ENCODE data around the gene SPTY2D1. TPM values are rescaled to one million over a fixed set of nuclear protein-coding genes. Genes with fewer than 3 reads are reported as not detected.
"Not testable (repeated sequence)": the region's sequence is repeated elsewhere in the genome, so short reads cannot be mapped to it uniquely, and the experiment has no call there.

The SPTY2D1 gene
- total RNA-seq (2014; rRNA removed; shearing (Covaris generic)), result 14.5 and 29.3 TPM in 2 replicates

- peak; percentile 99 for DNase-seq (ENCODE audit: low read depth)
Observed at GRCh38 chr11:18634140-18635032, at the start of gene SPTY2D1. Gene SPTY2D1 (minus strand): TSS chr11:18634342. CDS start chr11:18634257, 85 bp downstream.

GRCh38 chr11:18682466-18682865 lies 48.3 kb upstream of the SPTY2D1 start:
- DNase-seq (ENCODE audit: low read depth), result no peak

DNA sequence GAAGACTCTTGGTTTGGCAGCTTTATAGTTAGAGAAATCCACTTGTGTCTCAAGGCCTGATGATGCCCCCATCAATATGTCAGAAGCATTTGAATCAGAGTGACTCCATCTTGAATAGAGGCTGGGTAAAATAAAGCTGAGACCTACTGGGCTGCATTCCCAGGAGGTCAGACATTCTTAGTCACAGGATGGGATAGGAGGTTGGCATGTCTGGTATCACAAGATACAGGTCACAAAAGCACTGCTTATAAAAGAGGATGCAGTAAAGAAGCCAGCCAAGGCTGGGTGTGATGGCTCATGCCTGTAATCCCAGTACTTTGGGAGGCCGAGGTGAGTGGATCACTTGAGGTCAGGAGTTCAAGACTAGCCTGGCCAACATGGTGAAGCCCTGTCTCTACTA lies 47.8 kb upstream of the SPTY2D1 start:
- peak; percentile 71 for DNase-seq (ENCODE audit: low read depth)

- peak; percentile 48 for DNase-seq (ENCODE audit: low read depth)
Observed at GRCh38 chr11:18677560-18677959, 43.4 kb upstream of the SPTY2D1 start.

GRCh38 chr11:18676803-18677202 lies 42.7 kb upstream of the SPTY2D1 start:
- DNase-seq (ENCODE audit: low read depth), result no peak

DNA sequence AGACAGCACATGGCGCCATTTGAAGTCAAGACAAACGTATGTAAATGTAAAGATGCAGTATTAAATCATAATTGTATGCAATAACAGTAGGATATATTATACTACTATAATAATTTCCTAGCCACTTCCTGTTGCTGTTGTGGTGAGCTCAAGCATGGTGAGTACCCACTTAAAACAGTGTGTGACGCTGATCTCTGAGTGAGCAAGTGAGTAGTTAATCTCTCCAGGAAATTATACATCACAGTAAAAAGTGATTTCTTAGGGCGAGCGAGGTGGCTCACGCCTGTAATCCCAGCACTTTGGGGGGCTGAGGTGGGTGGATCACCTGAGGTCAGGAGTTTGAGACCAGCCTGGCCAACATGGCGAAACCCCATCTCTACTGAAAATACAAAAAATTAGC lies 38.1 kb upstream of the SPTY2D1 start:
- DNase-seq (ENCODE audit: low read depth), result peak; percentile 56

DNA sequence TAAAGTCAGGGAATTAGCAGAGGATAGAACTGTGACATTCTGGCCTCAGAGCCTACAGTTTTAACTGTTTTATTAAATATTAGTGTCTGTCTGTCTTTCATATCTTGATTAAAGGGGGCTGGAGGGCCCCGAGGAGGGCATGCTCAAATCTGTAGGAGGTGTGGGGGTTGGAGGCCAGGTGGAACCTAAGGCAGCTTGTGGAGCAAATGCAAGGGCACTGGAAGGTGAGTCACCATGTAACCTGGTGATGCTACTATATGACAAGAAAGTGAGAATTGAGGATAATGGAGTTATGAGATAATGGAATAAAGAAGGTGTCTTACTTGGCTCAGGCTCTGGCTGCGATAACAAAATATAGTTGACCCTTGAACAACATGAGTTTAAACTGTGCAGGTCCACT lies 37.1 kb upstream of the SPTY2D1 start:
- DNase-seq (ENCODE audit: low read depth), result no peak

DNA sequence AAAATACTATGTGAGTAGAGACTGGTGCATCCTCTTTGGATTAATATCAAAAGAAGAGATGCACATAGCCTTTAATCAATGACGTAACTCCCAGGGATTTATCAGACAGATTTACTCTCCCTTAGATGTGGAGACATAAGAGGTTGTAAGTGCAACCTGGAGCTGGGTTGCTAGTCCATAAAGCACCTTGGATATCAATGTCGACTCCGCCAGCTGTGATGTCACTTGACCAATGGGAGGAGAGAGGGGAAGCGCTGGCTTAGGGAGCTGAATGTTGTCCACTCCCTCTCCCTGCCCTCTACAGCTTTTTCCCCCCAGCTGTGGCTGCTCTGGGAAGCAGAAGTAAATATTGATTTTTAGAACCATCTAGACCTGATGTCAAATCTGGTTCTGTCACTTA lies 35.6 kb upstream of the SPTY2D1 start:
- no peak for DNase-seq (ENCODE audit: low read depth)

DNA sequence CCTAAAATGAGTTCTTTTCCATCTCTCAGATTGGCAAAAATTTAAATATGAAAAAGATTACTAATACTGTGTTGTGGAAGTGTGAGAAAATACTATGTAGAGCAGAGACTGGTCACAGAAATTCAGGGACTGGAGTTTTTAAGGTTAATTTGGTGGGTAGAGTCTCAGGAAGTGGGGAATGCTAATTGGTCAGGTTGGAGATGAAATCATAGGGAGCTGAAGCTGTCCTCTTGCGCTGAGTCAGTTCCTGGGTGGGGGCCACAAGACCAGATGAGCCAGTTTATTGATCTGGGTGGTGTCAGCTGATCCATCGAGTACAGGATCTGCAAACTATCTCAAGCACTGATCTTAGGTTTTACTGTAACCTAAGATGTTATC lies 35.1 kb upstream of the SPTY2D1 start:
- DNase-seq (ENCODE audit: low read depth), result peak; percentile 43

DNA sequence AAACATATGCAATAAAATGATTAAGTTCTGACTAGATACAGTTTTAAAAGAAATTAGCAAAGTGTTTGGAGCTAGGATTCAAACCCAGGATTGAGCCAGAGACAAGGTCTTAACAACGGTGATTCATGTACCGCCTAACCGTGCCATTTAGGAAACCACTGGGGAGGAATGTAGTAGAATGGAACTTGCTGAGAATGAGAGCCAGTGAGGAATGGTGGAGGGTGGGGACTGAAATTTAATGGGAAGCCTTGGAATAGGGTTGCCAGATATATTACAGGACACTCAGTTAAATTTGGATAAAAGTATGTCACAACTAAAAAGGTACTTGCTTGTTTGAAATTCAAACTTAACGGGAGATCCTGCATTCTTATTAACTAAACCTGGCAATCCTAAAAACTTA lies 34.0 kb upstream of the SPTY2D1 start:
- DNase-seq (ENCODE audit: low read depth), result peak; percentile 63

GRCh38 chr11:18665353-18665872 lies 31.3 kb upstream of the SPTY2D1 start:
- not testable (repeated sequence) for DNase-seq (ENCODE audit: low read depth)

DNA sequence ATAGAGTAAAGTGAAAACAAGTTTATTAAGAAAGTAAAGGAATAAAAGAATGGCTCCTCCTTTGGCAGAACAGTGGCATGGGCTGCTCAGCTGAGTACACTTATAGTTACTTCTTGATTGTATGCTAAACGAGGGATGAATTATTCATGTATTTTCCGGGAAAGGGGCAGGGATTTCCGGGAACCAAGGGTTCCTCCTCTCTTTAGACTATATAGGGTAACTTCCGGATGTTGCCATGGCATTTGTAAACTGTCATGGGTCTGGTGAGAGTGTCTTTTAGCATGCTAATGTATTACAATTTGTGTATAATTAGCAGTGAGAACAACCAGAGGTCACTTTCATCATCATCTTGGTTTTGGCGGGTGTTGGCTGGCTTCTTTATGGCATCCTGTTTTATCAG lies 23.5 kb upstream of the SPTY2D1 start:
- no peak for DNase-seq (ENCODE audit: low read depth)

GRCh38 chr11:18650859-18651557 lies 16.9 kb upstream of the SPTY2D1 start:
- DNase-seq (ENCODE audit: low read depth), result peak; percentile 55

- DNase-seq (ENCODE audit: low read depth), result no peak
Observed at GRCh38 chr11:18650353-18650752, 16.2 kb upstream of the SPTY2D1 start.

- DNase-seq (ENCODE audit: low read depth), result not testable (repeated sequence)
Observed at GRCh38 chr11:18643034-18643433, 8.9 kb upstream of the SPTY2D1 start.

DNA sequence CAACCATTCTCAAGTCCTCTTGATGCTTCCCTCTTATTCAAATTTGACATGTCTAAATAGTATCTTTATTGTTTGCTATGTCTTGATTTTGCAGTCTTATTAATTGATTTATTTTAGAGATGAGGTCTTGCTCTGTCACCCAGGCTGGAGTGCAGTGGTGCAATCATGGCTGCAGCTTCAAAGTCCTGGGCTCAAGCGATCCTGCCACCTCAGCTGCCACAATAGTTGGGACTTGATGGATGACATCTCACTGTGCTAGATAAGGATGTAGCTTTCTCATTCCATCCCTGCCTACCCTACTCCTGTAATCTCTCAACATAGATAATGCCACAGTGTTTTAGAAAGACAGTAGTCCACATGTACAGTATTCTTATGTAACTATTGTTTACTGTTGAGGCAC lies 7.5 kb upstream of the SPTY2D1 start:
- no peak for DNase-seq (ENCODE audit: low read depth)

DNA sequence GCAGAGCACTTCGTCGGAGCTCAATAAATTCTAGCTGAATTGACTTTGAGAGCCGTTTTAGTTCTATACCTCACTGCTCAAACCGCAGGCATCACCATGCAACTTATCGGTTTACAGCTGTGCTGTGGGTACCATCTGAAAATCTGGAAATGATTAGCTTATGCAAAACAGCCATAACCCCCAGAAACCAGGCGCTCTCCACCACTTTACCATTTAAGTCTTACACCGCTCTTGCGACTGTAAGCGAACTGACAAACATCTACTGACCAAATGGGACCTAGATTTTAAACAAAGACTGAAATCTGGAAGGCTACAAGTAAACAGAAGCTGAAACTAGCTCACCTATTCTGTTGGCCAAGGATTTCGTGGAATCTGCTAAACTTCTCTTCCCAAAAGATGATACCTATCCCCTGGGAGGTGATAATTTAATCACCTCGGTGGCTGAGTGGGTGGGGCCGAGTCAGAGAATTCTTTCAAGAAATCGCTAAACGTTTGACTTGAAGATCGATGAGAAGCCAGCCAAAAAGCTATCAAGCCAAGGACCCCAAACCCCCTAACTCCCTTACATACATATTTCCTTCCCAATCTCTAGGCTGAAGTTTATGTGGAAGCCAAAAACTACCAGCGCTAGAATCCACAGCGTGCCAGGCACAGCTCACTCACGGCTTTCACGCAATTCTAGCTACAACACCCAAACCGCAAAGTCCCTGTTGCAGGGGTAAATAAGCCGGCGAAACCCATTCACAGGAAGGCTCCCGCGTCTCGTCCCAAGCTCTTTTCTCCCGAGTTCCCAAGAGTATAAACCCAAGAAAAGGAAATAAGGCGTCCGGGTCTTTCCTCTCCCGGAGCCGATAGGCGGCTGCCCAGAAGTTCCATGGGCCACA lies 644 bp downstream of the SPTY2D1 start:
- no peak for DNase-seq (ENCODE audit: low read depth)

DNA sequence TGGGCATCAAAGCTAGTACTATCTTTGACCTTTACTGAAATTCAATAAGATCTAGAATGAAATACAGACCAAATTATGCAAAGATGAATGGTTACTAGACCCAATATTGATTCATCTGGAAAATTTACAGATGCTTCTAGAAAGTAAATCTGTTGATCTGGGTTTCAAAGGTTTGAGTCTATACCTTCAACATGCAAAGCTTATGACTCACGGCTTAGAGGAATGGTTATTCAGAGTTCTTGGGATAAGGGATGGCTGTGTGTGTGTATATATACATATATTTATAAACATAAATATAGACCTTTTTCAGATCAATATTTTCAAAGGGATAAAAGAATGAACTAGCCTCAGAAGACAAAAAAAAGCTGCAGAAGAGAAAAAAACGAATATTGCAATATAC lies 1.3 kb downstream of the SPTY2D1 start:
- no peak for DNase-seq (ENCODE audit: low read depth)

DNA sequence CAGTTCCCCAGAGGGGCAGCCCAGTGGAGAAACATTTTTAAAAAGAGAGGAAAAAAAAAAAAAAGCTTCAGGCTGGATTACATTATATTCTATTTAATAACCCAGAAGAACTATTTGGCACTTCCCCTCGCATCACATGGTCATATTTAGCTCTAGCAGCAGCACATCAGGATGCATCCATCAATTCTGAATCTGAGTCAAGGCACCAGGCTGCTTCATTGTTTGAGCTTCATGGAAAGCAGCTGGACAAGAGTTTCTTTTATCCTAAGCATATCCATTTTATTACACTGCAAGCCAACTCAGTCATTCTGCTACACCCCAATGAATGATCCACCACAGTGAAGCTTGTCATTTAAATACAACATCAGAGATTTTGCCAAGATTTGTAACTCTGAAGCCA lies 10.0 kb downstream of the SPTY2D1 start:
- no peak for DNase-seq (ENCODE audit: low read depth)

DNA sequence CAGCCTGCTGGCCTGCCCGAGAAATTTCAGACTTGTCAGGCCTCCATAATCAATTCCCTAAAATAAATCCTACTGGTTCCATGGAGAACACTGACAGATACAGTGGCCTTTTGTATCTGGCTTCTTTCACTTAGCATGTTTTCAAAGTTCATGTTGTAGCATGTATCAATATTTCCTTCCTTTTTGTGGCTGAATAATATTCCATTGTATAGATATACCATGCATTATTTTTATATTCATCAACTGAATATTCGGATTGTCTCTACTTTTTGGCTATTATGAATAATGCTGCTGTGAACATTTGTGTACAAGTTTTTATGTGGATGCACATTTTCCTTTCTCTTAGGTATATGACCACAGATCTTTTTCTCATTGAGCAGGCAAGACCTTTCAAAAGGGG lies 10.4 kb downstream of the SPTY2D1 start:
- no peak for DNase-seq (ENCODE audit: low read depth)

DNA sequence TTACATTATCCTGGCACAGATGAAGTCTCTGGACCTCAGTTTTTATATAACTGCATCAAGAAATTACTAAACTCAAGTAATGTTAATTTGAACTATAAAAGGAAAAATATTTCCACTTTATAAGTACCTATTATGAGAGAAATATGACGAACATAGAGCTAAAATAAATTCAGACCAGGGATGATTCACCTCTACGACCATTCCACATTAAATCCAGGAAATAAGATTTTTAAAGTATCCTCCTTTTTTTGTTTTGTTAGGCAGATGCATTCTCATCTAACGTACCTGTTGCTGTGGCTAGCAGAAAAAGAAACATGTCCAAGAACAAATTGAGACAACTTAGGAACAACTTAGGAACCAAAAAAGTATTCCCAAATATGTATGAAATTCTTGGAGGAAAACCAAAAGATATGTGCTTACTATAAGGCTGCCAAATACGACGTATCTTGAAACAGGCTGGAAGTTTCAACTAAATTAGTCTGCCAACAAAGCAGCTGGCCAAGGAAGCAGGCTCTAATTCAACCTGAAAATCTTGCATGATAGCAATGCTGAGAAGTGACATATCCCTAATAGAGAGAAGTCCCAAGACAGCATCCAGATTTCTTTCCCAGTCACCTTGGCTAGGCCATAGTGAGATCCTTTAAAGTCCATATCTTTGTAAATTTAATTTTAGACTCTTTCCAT lies 15.7 kb downstream of the SPTY2D1 start:
- peak; percentile 7 for DNase-seq (ENCODE audit: low read depth)
